HepG2 (cell line): ENCODE measurements around the gene RPS6KA2. TPM values are rescaled to one million over a fixed set of nuclear protein-coding genes. Genes with fewer than 3 reads are reported as not detected.

Source experiments
- ATAC-seq: fragments of 200-7000 bp; cut with Tn5 transposase; 3 replicates; pipeline ENCODE4 v1.9.1; 2020; ENCODE audit warnings: mild to moderate bottlenecking, moderate library complexity
- BruUV-seq: library from RNA; stranded (reverse); fragments of 400-500 nt; replicated peaks from 2 replicates; lab custom pipeline; 2021; lab: Mats Ljungman, UMichigan
- CTCF ChIA-PET: fragments of 300-600 bp; formaldehyde crosslinking; extraction: SDS; loops from one replicate; lab custom pipeline; 2021; ENCODE audit warnings: low total read pairs, inconsistent platforms, low intra/inter-chr PET ratio; lab: Yijun Ruan, JAX
- POLR2A ChIA-PET: fragments of 350-600 bp; sonication (Branson Sonifier 250); formaldehyde crosslinking; loops from one replicate; lab custom pipeline; 2020; ENCODE audit warnings: antibody characterized with exemption, inconsistent platforms; lab: Yijun Ruan, JAX
- DNase-seq: peaks from one replicate; pipeline ENCODE4 v3.0.0-alpha.2; 2015; ENCODE audit warnings: low spot score
- FAIRE-seq: peaks from 3 replicates; lab custom pipeline; 2011; peaks lifted over from hg19 to GRCh38; lab: Jason Lieb, UNC
- H2AFZ ChIP-seq: one replicate; pipeline ENCODE4 v1.6.1; 2011; ENCODE audit warnings: low read length, inconsistent platforms
- H3K27ac ChIP-seq: fragments of 300-600 bp; 3 replicates; pipeline ENCODE4 v1.8.0; 2011; ENCODE audit warnings: mixed run types, mild to moderate bottlenecking, mixed read lengths, low read length, inconsistent platforms; ENCODE audit not compliant: insufficient read depth; ENCODE audit errors: extremely low read length
- H3K27me3 ChIP-seq, 2 experiments: fragments of 200-600 bp in 1 of 2; 2 replicates in 1 of 2; 3 replicates in 1 of 2; pipeline versions ENCODE4 v1.6.0 to v1.8.0; 2011; ENCODE audit warnings: low read length in 2 of 2, mild to moderate bottlenecking in 2 of 2, moderate library complexity in 2 of 2, inconsistent platforms in 1 of 2; ENCODE audit not compliant: insufficient read depth in 2 of 2, control insufficient read depth in 1 of 2
- H3K36me3 ChIP-seq, 2 experiments: fragments of 200-600 bp in 1 of 2; replicated peaks in 1 of 2; 2 replicates in 1 of 2; 3 replicates in 1 of 2; pipeline versions ENCODE4 v1.5.1 to v1.8.0; 2011; ENCODE audit warnings: low read length in 2 of 2, inconsistent platforms in 1 of 2; ENCODE audit not compliant: insufficient read depth in 2 of 2, control insufficient read depth in 1 of 2
- H3K4me1 ChIP-seq: 2 replicates; pipeline ENCODE4 v1.5.1; 2012; ENCODE audit warnings: low read length, inconsistent platforms; ENCODE audit not compliant: insufficient read depth
- H3K4me2 ChIP-seq: 2 replicates; pipeline ENCODE4 v1.6.0; 2011; ENCODE audit warnings: low read depth, low read length, inconsistent platforms
- H3K4me3 ChIP-seq, 3 experiments: fragments of 200-600 bp in 1 of 3; sonication (generic), shearing (Covaris generic) in 1 of 3; replicated peaks in 1 of 3; 2 replicates each; pipeline ENCODE4 v1.5.1; 2011 to 2016; ENCODE audit warnings: low read length in 3 of 3, inconsistent platforms in 2 of 3, low read depth in 2 of 3, mild to moderate bottlenecking in 2 of 3, control low read depth in 1 of 3, mixed read lengths in 1 of 3; ENCODE audit not compliant: insufficient read depth in 1 of 3
- H3K79me2 ChIP-seq: one replicate; pipeline ENCODE4 v1.6.1; 2011; ENCODE audit warnings: low read length, inconsistent platforms; ENCODE audit not compliant: insufficient read depth
- H3K9ac ChIP-seq: 2 replicates; pipeline ENCODE4 v1.6.0; 2011; ENCODE audit warnings: mild to moderate bottlenecking, low read depth, low read length, inconsistent platforms; ENCODE audit not compliant: insufficient read depth
- H3K9me3 ChIP-seq: 2 replicates; pipeline ENCODE4 v1.5.1; 2012; ENCODE audit warnings: mild to moderate bottlenecking, low read length
- H4K20me1 ChIP-seq: 2 replicates; pipeline ENCODE4 v1.6.0; 2011; ENCODE audit warnings: inconsistent platforms, mild to moderate bottlenecking, low read length, moderate library complexity; ENCODE audit not compliant: insufficient read depth
- AGO2 ChIP-seq: fragments of 200-400 bp; formaldehyde crosslinking; optimal IDR thresholded peaks from 2 replicates; pipeline ENCODE3; 2017; ENCODE audit warnings: mild to moderate bottlenecking, low read depth, low read length, moderate library complexity
- CHD4 ChIP-seq: fragments of 200-600 bp; sonication (generic); IDR thresholded peaks from 2 replicates; pipeline ENCODE4 v1.7.0; 2017; ENCODE audit warnings: mild to moderate bottlenecking, low read length, borderline replicate concordance
- ETV6 ChIP-seq: sonication (generic); formaldehyde crosslinking; conservative IDR thresholded peaks from 2 replicates; pipeline ENCODE4 v1.4.0; 2020; ENCODE audit warnings: missing genetic modification reagents
- GABPB1 ChIP-seq: IDR thresholded peaks from 2 replicates; pipeline ENCODE4 v1.6.1; 2016; ENCODE audit warnings: mild to moderate bottlenecking, missing genetic modification reagents, moderate library complexity, missing compliant biosample characterization
- HDAC1 ChIP-seq: sonication (generic); formaldehyde crosslinking; IDR thresholded peaks from 2 replicates; pipeline ENCODE4 v1.5.1; 2020; ENCODE audit warnings: mild to moderate bottlenecking, missing genetic modification reagents
- MIER3 ChIP-seq: IDR thresholded peaks from 2 replicates; pipeline ENCODE4 v1.6.1; 2016; ENCODE audit warnings: missing compliant biosample characterization, borderline replicate concordance
- RARG ChIP-seq: sonication (generic); formaldehyde crosslinking; IDR thresholded peaks from 2 replicates; pipeline ENCODE4 v1.4.0; 2020; ENCODE audit warnings: low read depth, mild to moderate bottlenecking, missing genetic modification reagents
- REXO4 ChIP-seq: sonication (generic); formaldehyde crosslinking; IDR thresholded peaks from 2 replicates; pipeline ENCODE4 v1.8.0; 2022; ENCODE audit warnings: missing genetic modification reagents, mild to moderate bottlenecking, borderline replicate concordance
- TRIM24 ChIP-seq: sonication (generic); formaldehyde crosslinking; IDR thresholded peaks from 2 replicates; pipeline ENCODE4 v1.8.0; 2022; ENCODE audit warnings: mild to moderate bottlenecking, missing genetic modification reagents
- ZFX ChIP-seq: sonication (generic); formaldehyde crosslinking; IDR thresholded peaks from 2 replicates; pipeline ENCODE4 v1.4.0; 2020; ENCODE audit warnings: mild to moderate bottlenecking, low read depth, missing genetic modification reagents, moderate library complexity
- ZFY ChIP-seq: sonication (generic); formaldehyde crosslinking; IDR thresholded peaks from 2 replicates; pipeline ENCODE4 v1.4.0; 2020; ENCODE audit warnings: missing genetic modification reagents
- ZNF296 ChIP-seq: sonication (generic); formaldehyde crosslinking; conservative IDR thresholded peaks from 2 replicates; pipeline ENCODE4 v1.5.0; 2020; ENCODE audit warnings: mild to moderate bottlenecking, missing genetic modification reagents
- ZNF326 ChIP-seq: sonication (generic); formaldehyde crosslinking; IDR thresholded peaks from 2 replicates; pipeline ENCODE4 v1.4.0; 2020; ENCODE audit warnings: missing genetic modification reagents, borderline replicate concordance
- ZNF331 ChIP-seq: sonication (generic); formaldehyde crosslinking; IDR thresholded peaks from 2 replicates; pipeline ENCODE4 v1.4.0; 2020; ENCODE audit warnings: missing genetic modification reagents
- ZNF441 ChIP-seq: sonication (generic); formaldehyde crosslinking; IDR thresholded peaks from 2 replicates; pipeline ENCODE4 v1.7.0; 2021; ENCODE audit warnings: missing genetic modification reagents, borderline replicate concordance
- ZNF773 ChIP-seq: sonication (generic); formaldehyde crosslinking; IDR thresholded peaks from 2 replicates; pipeline ENCODE4 v1.4.0; 2020; ENCODE audit warnings: missing genetic modification reagents, borderline replicate concordance
- ZNF891 ChIP-seq: sonication (generic); formaldehyde crosslinking; IDR thresholded peaks from 2 replicates; pipeline ENCODE4 v1.5.0; 2020; ENCODE audit warnings: mild to moderate bottlenecking, missing genetic modification reagents
- ZSCAN22 ChIP-seq: sonication (generic); formaldehyde crosslinking; IDR thresholded peaks from 2 replicates; pipeline ENCODE4 v1.4.0; 2020; ENCODE audit warnings: mild to moderate bottlenecking, missing genetic modification reagents
- WGBS: methylation state at CpG from one replicate; pipeline ENCODE4 v1.1.6; 2017; ENCODE audit warnings: low lambda C conversion rate; 5-methylcytosine and 5-hydroxymethylcytosine counted together
- in situ Hi-C: cut with HindIII; loops from 2 replicates; pipeline ENCODE4 v1.10.0; 2017; ENCODE audit warnings: low pct_unique_long_range_greater_than_20kb; ENCODE audit not compliant: extremely low pct_ligation_motif_present
- intact Hi-C: fragments of 100-400 bp; cut with micrococcal nuclease; formaldehyde crosslinking; loops from one replicate; pipeline ENCODE4 v1.10.0; 2022; ENCODE audit not compliant: unreplicated experiment
- polyA plus RNA-seq, 8 experiments: library from polyadenylated mRNA; depleted of rRNA in 3 of 8; stranded (reverse) in 7 of 8; unstranded in 1 of 8; fragments of >200 nt; fragmentation: Illumina TruSeq in 4 of 8; extraction: Trizol in 4 of 8; gene quantifications; 2 replicates each; pipeline versions ENCODE4 v1.2.1 to v1.2.3, GENCODE V29; 2011 to 2016; ENCODE audit warnings: low read depth in 4 of 8, missing spikeins in 1 of 8, mixed read lengths in 1 of 8; ENCODE audit not compliant: insufficient read depth in 1 of 8
- total RNA-seq, 5 experiments: library from RNA; depleted of rRNA; stranded (reverse); fragments of >200 nt; fragmentation: Illumina TruSeq; extraction: Trizol; gene quantifications; 2 replicates each; pipeline ENCODE4 v1.2.3, GENCODE V29; 2016; ENCODE audit warnings: low read depth in 1 of 5
- TF ChIP-seq, protein P1 (sequence below): sonication (generic); formaldehyde crosslinking; IDR thresholded peaks from 2 replicates; pipeline ENCODE4 v1.4.0; 2020; ENCODE audit warnings: mild to moderate bottlenecking, missing genetic modification reagents
- TF ChIP-seq, protein P2 (sequence below): sonication (generic); formaldehyde crosslinking; IDR thresholded peaks from 2 replicates; pipeline ENCODE4 v1.4.0; 2020; ENCODE audit warnings: mild to moderate bottlenecking, missing genetic modification reagents

RPS6KA2 gene
- total and polyA plus RNA-seq, 2 of the 13 experiments (the other 11 are each of a cell fraction or from before 2014, with no cell fraction given) = 0.22 to 0.38 TPM

DNA sequence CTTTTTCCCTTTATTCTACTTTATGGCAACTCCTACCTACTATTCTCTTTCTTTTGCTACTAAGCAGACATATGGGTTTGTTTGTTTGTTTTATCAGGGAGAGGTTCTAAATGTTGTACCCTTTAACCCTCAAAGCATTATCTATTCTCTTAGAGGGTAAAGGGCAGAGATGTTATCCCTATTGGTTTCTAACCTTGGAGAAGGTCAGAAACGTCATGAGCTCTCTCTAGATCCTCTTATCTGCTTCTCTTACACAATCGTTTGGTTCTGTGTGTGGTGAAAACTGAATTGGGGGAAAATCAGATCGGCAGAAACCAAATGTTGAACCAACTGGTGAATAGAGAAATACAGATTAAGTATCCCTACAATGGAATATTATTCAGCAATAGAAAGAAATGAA, 237.9 kb downstream of the RPS6KA2 start (continued):
- TF ChIP-seq ZNF331 (CRISPR knock-in tag) = 0 out of 2 replicates have a peak, but pooled peaks have one; percentile 30

DNA sequence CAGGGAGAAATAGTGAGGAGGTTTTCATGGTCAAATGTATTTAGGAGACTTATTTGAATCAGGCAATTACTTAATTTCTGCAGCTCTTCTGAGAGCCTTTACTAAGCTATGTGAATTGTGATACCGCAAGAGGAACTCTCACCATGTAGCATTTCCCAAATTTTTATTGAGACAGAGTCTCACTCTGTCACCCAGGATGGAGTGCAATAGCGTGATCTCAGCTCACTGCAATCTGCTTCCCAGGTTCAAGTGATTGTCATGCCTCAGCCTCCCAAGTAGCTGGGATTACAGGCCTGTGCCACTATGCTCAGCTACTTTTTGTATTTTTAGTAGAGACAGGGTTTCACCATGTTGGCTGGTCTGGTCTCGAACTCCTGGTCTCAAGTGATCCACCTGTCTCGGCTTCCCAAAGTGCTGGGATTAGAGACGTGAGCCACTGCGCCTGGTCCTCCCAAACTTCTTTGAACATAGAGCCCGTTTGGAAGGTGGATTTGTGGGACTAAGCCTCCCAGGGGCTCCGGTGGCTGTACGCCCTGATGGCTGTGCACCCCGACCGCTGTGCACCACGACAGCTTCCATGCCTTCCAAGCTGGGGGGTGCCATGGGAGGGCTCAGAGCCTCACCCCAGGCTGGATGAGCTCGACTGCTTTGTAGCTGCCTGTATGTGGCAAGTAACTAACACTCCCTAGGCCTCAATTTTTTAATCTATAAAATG, 238.6 kb downstream of the RPS6KA2 start:
- Histone ChIP-seq H3K4me3 (peak overlapping the region in 2 of 3 experiments; percentile 17 to 25; a peak in 3 of 6 replicates), H3K9me3 (no peaks in the 10 kb centered on the region), H2AFZ (no peak overlapping the region), H3K4me1 (peaks cover 86% of the 10 kb centered on the region), H3K27ac (peak overlapping the region; percentile 93), H3K9ac (peak overlapping the region; percentile 54), H4K20me1 (no peaks in the 10 kb centered on the region), H3K27me3 (no peaks in the 10 kb centered on the region), H3K4me2 (peak overlapping the region; percentile 73), H3K79me2 (peaks cover 6% of the 10 kb centered on the region), H3K36me3 (no peaks in the 10 kb centered on the region)
- ATAC-seq = peak; percentile 10
- FAIRE-seq = no peak
- no peak for DNase-seq
- POLR2A ChIA-PET = interaction anchor here (1.3 to 3.8 kb wide), 7 partner anchors 10 to 58 kb away, joined by 3 to 36 read pairs (median 11); partner anchors contain the start of gene SFT2D1
- intact Hi-C loops = no loop called here
- CTCF ChIA-PET = interaction anchor here (1.0 kb wide), 1 partner anchor 12 kb away, joined by 3 read pairs; no protein-coding TSS in a partner anchor
- in situ Hi-C loops = no loop called here
- WGBS = 65% methylated on average over 13 of the region's 13 CpGs
- BruUV-seq = no TSS peak
- TF ChIP-seq ZNF296 (CRISPR knock-in tag) (no peak), ZFX (peak; percentile 27; the same call in 1 of the 2 replicates), GABPB1 (CRISPR knock-in tag) (peak; percentile 27; the same call in 1 of the 2 replicates), HDAC1 (CRISPR knock-in tag) (no peak), RARG (no peak), REXO4 (CRISPR knock-in tag) (no peak), CHD4 (0 out of 2 replicates have a peak, but pooled peaks have one; percentile 9), ETV6 (CRISPR knock-in tag) (no peak), ZNF441 (CRISPR knock-in tag) (0 out of 2 replicates have a peak, but pooled peaks have one; percentile 18), ZFY (CRISPR knock-in tag) (0 out of 2 replicates have a peak, but pooled peaks have one; percentile 9), ZNF891 (0 out of 2 replicates have a peak, but pooled peaks have one; percentile 60), MIER3 (CRISPR knock-in tag) (peak; percentile 34; the same call in 1 of the 2 replicates), TRIM24 (CRISPR knock-in tag) (no peak), ZSCAN22 (CRISPR knock-in tag) (no peak), ZNF326 (CRISPR knock-in tag) (no peak), ZNF773 (CRISPR knock-in tag) (no peak), AGO2 (peak; percentile 46)
- TF ChIP-seq, protein P1, sequence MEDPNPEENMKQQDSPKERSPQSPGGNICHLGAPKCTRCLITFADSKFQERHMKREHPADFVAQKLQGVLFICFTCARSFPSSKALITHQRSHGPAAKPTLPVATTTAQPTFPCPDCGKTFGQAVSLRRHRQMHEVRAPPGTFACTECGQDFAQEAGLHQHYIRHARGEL (CRISPR knock-in tag) = no peak
- TF ChIP-seq, protein P2, sequence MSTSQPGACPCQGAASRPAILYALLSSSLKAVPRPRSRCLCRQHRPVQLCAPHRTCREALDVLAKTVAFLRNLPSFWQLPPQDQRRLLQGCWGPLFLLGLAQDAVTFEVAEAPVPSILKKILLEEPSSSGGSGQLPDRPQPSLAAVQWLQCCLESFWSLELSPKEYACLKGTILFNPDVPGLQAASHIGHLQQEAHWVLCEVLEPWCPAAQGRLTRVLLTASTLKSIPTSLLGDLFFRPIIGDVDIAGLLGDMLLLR = 0 out of 2 replicates have a peak, but pooled peaks have one; percentile 55
